Sigmoid colon (tissue), 7 donors: ENCODE data around the gene DUSP22. TPM values are rescaled to one million over a fixed set of nuclear protein-coding genes. Genes with fewer than 3 reads are reported as not detected.

ENCODE experiments used
- DNase-seq: peaks from one replicate; pipeline ENCODE4 v3.0.0-alpha.2; 2019
- H3K27ac ChIP-seq, 4 donors: fragments of 200-600 bp; sonication (generic); one replicate each; pipeline ENCODE4 v1.5.1; 2016 to 2019; ENCODE audit warnings: mild to moderate bottlenecking in 1 of 4
- H3K27me3 ChIP-seq, 3 donors: fragments of 200-600 bp; sonication (generic); one replicate each; pipeline ENCODE4 v1.5.1; 2019; ENCODE audit warnings: mild to moderate bottlenecking in 1 of 3
- H3K36me3 ChIP-seq, 4 donors: fragments of 200-600 bp; sonication (generic); one replicate each; pipeline ENCODE4 v1.5.1; 2016 to 2019
- H3K4me1 ChIP-seq, 4 donors: fragments of 200-600 bp; sonication (generic); one replicate each; pipeline ENCODE4 v1.5.1; 2017 to 2019
- H3K4me3 ChIP-seq, 4 donors: fragments of 200-600 bp; sonication (generic); one replicate each; pipeline ENCODE4 v1.5.1; 2017 to 2019; ENCODE audit warnings: mild to moderate bottlenecking in 2 of 4, moderate library complexity in 1 of 4
- H3K9me3 ChIP-seq, 4 donors: fragments of 200-600 bp in 3 of 4; sonication (generic) in 3 of 4; one replicate each; pipeline versions ENCODE4 v1.5.1 to v1.6.1; 2013 to 2019
- EP300 ChIP-seq, 4 donors: sonication (generic); formaldehyde crosslinking; IDR thresholded peaks; one replicate each; pipeline ENCODE4 v1.6.1; 2017; ENCODE audit warnings: antibody characterized with exemption in 4 of 4
- POLR2A ChIP-seq, 2 donors: fragments of 450-650 bp; IDR thresholded peaks; one replicate each; pipeline ENCODE4 v1.6.1; 2016; ENCODE audit warnings: antibody characterized with exemption in 2 of 2, mild to moderate bottlenecking in 2 of 2, moderate library complexity in 2 of 2
- POLR2AphosphoS5 ChIP-seq, 4 donors: sonication (generic); formaldehyde crosslinking; IDR thresholded peaks; one replicate each; pipeline ENCODE4 v1.6.1; 2017; ENCODE audit warnings: antibody characterized with exemption in 4 of 4
- WGBS, 2 donors: extraction: QIAGEN DNeasy Blood & Tissue Kit; methylation state at CpG; one replicate each; pipeline ENCODE4 v1.1.7; 2013; 5-methylcytosine and 5-hydroxymethylcytosine counted together
- intact Hi-C: fragments of 100-400 bp; cut with DNase I; formaldehyde crosslinking; loops from one replicate; pipeline ENCODE4 v1.15.1; 2023
- polyA plus RNA-seq, 3 donors: library from polyadenylated mRNA; stranded (reverse); fragments of 200-250 nt; gene quantifications; one replicate each; pipeline ENCODE4 v1.2.3, GENCODE V29; 2013
- total RNA-seq, 4 donors: library from RNA; depleted of rRNA; stranded (reverse); fragments of >200 nt; gene quantifications; one replicate each; pipeline ENCODE4 v1.1.0, GENCODE V29; 2016
- TF ChIP-seq, protein P1 (sequence below), 4 experiments: fragments of 450-650 bp in 3 of 4; fragments of 200-600 bp in 1 of 4; IDR thresholded peaks; one replicate each; pipeline ENCODE4 v1.5.1; 2016 to 2019; ENCODE audit warnings: antibody characterized with exemption in 4 of 4, mild to moderate bottlenecking in 3 of 4, moderate library complexity in 2 of 4
- donor health status: healthy with polysubstance abuse.
- donor health status: Bipolar disorder and iron deficiency.
- donor health status: healthy.

Gene DUSP22
- total and polyA plus RNA-seq, 7 donors: 15.7 to 113 (median 55.6) TPM

DNA sequence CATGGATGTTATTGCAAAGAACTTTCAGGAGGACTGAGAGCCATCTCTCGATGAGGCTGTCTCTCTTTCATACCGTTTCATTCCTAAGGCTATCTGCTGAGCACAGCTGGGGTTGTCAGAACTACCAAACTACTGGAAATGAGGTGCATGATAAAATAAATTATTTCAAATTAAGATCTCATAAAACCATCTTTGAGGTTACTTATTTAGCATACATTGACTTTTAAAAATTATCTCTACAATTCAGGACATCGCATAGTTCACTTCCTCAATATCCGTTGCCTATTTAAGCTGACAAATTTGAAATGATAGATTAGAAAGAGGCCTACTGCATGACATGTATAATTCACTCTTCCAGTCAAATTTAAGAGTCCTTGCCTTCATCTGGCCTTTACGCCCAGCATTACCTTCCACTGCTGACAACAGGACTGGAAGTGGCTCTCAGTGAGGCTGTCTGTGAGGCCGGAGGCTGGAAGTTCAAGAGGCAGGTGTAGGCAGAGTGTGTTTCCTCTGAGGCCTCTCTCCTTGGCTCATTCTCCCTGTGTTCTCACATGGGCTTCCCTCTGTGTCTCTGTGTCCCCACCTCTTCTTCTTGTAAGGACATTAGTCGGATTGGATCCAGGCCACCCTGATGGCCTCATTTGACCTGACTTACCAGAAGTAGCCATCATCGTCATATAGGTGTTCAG is 12.8 kb upstream of the DUSP22 start:
- no peak for DNase-seq
- WGBS, 2 donors: 86 to 90% methylated on average over 8 of the region's 8 CpGs
- Histone ChIP-seq H3K36me3 (no peaks in the 10 kb centered on the region), H3K4me1 (no peaks in the 10 kb centered on the region), H3K9me3 (no peaks in the 10 kb centered on the region), H3K27me3 (no peaks in the 10 kb centered on the region), H3K27ac (no peak overlapping the region), H3K4me3 (no peak overlapping the region)
- intact Hi-C loops: no loop called here
- TF ChIP-seq EP300 (IDR thresholded peaks at IDR 0.05) (no peak), POLR2A (IDR thresholded peaks at IDR 0.05) (no peak), POLR2AphosphoS5 (IDR thresholded peaks at IDR 0.05) (no peak)
- TF ChIP-seq, protein P1, sequence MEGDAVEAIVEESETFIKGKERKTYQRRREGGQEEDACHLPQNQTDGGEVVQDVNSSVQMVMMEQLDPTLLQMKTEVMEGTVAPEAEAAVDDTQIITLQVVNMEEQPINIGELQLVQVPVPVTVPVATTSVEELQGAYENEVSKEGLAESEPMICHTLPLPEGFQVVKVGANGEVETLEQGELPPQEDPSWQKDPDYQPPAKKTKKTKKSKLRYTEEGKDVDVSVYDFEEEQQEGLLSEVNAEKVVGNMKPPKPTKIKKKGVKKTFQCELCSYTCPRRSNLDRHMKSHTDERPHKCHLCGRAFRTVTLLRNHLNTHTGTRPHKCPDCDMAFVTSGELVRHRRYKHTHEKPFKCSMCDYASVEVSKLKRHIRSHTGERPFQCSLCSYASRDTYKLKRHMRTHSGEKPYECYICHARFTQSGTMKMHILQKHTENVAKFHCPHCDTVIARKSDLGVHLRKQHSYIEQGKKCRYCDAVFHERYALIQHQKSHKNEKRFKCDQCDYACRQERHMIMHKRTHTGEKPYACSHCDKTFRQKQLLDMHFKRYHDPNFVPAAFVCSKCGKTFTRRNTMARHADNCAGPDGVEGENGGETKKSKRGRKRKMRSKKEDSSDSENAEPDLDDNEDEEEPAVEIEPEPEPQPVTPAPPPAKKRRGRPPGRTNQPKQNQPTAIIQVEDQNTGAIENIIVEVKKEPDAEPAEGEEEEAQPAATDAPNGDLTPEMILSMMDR (IDR thresholded peaks at IDR 0.05): no peak

DNA sequence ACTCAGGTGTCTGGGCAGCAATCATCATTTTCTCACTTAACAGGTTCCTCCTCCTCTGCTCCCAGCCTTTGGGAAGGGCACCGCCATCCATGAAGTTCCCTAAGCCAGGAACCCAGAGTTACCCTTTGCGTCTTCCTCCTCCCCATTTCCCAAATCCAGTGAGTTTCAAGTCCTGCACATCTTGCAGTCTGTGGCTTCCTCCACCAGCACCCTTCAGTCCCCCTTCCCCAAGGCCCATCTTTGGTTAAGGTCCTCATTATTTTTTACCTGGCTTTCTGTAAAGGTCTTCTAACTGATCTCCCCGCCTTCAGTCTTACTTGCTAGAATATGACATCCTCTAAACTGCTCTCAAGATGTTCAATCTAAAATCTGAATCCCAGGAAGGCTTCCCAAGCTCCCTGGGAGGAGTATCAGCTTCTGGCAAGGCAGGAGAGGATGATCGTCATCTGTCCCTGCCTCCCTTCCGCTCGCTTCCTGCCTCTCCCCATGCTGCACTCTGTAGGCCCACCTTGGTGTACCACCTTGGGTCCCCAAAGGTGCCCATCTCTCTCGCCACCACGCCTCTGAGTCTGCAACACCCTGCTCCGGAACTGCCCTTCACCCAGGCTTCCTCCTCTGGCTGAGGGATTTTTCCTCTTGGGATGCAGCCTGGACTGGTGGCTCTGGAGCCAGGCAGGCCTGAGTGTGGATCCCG is 11.4 kb upstream of the DUSP22 start:
- DNase-seq: no peak
- Histone ChIP-seq H3K9me3 (no peaks in the 10 kb centered on the region), H3K27me3 (no peaks in the 10 kb centered on the region), H3K36me3 (no peaks in the 10 kb centered on the region), H3K27ac (no peak overlapping the region), H3K4me1 (no peaks in the 10 kb centered on the region), H3K4me3 (no peak overlapping the region)
- TF ChIP-seq POLR2A (IDR thresholded peaks at IDR 0.05) (no peak), POLR2AphosphoS5 (IDR thresholded peaks at IDR 0.05) (no peak), EP300 (IDR thresholded peaks at IDR 0.05) (no peak)
- TF ChIP-seq, protein P1 (IDR thresholded peaks at IDR 0.05): no peak
- WGBS, 2 donors: 94% methylated on average over 10 of the region's 10 CpGs
- intact Hi-C loops: no loop called here

DNA sequence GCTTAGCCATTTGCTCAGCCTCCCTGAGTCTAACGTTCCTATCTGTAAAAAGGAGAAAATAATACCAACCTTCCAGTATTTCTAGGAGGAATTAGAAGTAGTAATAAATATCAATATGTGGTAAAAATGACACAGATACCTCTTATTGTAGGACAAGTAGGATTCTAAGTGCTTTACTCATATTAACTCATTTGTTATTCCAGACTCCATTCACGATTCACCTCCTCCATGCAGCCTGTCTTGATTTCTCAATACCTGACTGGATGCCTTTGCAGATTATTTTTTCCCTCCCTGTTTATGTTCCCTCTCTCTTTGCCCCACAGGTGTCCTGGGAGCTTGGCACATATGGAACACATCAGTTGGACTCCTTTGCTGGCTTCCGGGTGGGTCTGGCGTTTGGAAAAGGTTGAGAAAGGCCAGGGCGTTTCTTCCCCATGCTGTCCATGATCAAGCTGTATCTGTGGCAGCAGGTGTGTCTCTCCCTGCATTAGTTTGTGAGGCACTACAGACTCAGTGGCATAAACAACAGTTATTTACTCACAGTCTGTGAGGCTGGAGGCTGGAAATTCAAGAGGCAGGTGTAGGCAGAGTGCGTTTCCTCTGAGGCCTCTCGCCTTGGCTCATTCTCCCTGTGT is 10.7 kb upstream of the DUSP22 start:
- no peak for DNase-seq

DNA sequence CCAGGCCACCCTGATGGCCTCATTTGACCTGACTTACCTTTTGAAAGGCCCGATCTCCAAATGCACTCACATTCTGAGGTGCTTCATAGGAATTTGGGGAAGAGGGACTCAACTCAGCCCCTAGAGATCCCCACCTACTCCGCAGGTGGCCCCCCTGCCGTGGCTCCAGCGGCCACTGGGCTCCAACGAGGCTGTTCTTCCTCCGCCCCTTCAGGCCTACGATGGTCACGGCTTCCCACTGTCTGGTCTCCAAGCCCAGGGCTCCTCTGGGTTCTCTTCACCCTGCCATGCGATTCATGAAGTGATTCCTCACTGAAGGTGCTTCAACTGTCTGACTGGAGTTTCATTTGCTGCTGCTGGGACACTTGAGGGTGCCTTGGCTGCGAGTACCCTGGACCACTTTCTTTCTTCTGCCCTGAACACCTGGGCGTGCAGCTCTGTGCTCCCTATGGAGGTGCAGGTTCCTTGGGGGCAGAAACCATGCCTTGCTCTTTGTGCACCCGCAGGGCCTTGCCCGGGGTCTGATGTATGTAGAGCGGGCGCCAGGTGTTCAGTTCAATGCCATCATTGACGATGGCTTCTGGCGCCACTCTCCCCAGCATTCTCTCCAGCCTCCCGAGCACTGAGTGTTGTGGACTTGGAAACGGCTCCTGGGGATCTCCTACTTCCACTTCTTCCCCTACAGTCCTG is 10.0 kb upstream of the DUSP22 start:
- no peak overlapping the region for H3K4me3 ChIP-seq
- intact Hi-C loops: no loop called here
- WGBS, 2 donors: 90 to 92% methylated on average over 19 of the region's 19 CpGs
- no peaks in the 10 kb centered on the region for H3K36me3 ChIP-seq
- no peak for DNase-seq
- H3K9me3 ChIP-seq: no peaks in the 10 kb centered on the region
- no peak overlapping the region for H3K27ac ChIP-seq
- H3K27me3 ChIP-seq: no peaks in the 10 kb centered on the region
- H3K4me1 ChIP-seq: no peaks in the 10 kb centered on the region
- TF ChIP-seq POLR2A (IDR thresholded peaks at IDR 0.05) (no peak), EP300 (IDR thresholded peaks at IDR 0.05) (no peak), POLR2AphosphoS5 (IDR thresholded peaks at IDR 0.05) (no peak)
- TF ChIP-seq, protein P1 (IDR thresholded peaks at IDR 0.05): no peak

More for the DNA sequence above, 10.7 kb upstream of the DUSP22 start:
- H3K27me3 ChIP-seq: no peaks in the 10 kb centered on the region
- H3K27ac ChIP-seq: no peak overlapping the region
- H3K9me3 ChIP-seq: no peaks in the 10 kb centered on the region
- H3K4me1 ChIP-seq: no peaks in the 10 kb centered on the region
- WGBS, 2 donors: 93 to 94% methylated on average over 7 of the region's 7 CpGs
- H3K4me3 ChIP-seq: no peak overlapping the region
- TF ChIP-seq POLR2AphosphoS5 (IDR thresholded peaks at IDR 0.05): no peak
- no peak for TF ChIP-seq POLR2A (IDR thresholded peaks at IDR 0.05)
- TF ChIP-seq EP300 (IDR thresholded peaks at IDR 0.05): no peak
- intact Hi-C loops: no loop called here
- no peaks in the 10 kb centered on the region for H3K36me3 ChIP-seq
